NCI-H2227 (cell line): ENCODE measurements around the gene TNFRSF14.
"Not testable (repeated sequence)": the region's sequence is repeated elsewhere in the genome, so short reads cannot be mapped to it uniquely, and the experiment has no call there.

ENCODE experiments used
- DNase-seq: peaks from one replicate; lab custom pipeline; 2025; ENCODE audit not compliant: unreplicated experiment; lab: John Stamatoyannopoulos, UW

The TNFRSF14 gene

DNA sequence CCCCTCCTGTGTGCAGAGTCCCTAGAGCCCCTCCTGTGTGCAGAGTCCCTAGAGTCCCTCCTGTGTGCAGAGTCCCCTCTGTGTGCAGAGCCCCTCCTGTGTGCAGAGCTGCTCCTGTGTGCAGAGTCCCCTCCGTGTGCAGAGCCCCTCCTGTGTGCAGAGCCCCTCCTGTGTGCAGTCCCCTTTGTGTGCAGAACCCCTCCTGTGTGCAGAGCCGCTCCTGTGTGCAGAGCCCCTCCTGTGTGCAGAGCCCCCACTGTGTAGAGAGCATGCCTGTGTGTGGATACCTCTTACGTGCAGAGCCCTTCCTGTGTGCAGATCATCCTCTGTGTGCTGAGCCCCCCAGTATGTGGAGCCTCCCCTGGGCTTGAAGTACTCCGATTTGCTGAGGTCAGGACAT is 17.8 kb upstream of the TNFRSF14 start:
- DNase-seq: no peak

DNA sequence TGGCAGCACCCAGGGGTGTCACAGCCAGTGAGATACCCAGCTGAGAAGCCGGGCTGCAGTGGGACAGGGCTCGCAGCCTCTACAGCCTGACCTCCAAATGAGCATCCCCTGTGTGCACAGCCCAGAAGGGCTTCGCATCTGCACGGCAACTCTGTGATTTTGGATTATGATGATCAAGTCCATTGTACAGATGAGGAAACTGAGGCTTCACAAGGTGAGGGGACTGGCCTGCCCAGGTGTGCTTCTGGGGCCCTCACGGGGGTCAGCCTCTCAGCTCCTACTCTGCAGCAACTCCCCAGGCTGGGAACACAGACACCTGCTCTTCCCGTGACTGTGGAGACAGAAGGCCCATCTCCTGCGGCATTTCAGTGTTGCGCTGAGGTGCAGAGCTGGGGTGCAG is 17.3 kb upstream of the TNFRSF14 start:
- no peak for DNase-seq

DNA sequence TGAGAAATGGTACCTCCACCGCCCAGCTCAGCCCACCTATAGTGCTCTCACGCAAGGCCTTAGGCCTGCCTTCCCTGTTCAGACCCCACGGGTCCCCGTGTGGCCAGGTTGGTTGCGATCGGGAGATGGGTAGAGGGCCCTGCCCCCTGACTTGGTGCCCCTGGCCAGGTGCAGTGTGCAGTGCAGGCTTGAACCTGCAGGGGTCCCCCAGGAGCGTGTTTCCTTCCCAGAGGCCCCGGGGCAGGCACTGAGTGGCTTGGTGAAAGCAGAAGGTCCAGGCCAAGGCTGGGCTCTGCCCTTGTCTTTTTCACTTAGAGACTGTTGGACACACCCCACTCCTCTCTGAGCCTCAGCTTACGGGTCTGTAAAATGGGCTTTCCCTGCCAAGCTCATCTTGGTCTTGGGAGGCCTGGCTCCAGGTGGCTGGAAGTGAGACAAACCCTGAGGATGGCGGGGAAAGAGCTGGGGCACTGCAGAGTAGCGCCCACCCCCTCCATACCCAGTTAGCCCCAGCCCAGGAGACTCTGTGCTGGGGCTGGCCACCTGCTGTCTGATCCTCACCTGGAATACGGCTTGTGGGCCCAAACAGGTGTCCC is 16.8 kb upstream of the TNFRSF14 start:
- DNase-seq: no peak

DNA sequence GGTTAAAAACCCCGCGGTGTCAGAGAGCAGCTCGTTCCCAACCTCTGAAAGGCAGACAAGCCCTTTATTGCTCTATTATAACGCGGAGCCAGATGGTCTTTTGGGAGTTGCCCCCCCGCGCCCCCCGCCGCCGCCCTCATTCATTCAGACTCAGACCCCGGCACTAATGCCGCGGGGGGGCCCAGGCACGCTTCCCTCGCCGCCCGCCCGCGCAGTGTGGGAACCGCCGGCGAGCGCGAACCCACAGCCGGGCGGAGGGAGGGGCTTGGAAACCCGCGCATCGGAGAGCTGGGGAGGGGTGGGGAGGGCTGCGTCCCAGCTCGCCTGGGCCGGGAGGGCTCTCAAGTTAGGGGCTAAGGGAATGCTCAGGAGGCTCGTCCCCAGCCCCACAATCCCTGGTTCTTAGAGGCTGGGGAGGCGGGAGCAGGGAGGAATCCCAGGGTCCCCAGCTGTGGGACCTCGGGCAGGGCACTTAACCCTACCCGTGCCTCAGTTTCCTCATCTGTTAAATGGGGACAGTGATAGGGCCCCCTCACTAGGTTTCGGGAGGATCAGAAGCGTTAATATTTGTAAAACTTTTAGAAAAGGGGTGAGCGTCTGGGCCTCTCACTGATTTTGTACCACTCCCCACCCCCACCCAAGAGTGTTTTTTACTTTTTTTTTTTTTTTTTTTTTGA is 15.2 kb upstream of the TNFRSF14 start:
- peak; percentile 74 for DNase-seq

DNA sequence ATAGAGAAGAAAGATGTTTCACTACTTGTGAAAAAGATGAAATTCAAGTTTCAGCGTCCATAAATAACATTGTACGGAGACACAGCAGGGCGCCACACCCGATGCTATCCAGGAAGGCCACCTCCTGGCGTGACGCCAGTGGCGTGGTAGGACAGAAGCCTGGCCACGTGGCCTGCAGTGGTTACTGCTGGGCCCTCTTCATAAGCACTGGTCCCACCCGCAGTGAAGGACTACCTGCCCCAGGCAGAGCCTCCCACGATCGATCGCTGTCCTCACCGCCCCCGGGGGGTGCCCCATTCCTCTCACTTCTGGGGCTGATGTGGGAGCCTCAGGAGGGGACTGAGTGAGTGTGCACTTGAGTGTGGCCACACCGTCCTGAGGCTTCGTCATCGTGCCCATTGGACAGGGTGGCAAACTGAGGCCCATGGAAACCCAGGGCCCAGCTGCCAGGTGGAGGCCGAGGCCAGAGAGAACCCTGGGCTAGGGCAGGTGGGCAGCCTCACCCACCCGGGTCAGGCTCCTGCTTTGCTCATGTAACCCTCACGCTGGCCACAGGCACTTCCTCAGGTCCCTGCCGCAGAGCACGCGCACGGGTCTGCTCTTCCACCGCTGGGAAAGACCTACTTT is 14.4 kb upstream of the TNFRSF14 start:
- no peak for DNase-seq

DNA sequence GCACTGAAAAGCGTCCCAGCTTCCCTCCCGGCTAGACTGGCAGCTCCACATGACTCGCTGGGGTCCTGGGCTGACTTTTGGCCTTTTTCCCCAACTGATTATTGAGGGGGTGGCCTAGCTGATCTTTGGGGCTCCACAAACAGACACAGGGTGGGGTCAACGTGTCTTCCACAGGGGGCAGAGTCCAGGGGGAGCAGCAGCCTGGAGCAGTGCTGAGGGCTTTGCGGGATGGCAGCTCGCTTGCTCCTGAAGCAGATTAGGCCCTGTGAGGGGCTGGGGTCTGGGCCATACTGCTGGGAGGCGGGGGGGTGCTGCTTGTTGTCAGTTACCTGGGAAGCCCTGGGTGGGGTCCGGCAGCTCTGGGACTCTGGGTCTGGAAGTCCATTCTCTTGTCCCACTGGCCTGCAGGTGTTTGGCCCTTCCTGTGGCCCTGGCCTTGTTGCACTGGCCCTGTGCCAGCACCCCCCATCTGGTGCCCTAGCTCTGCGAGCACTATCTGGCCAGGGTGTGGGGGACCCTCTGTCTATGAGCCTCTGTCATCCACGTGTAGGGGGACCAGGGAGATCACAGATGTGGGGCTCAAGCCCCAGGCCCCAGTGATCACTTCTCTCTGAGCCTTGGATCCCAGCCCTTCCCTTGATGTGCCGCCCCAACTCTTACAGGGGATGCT is 13.8 kb upstream of the TNFRSF14 start:
- no peak for DNase-seq

DNA sequence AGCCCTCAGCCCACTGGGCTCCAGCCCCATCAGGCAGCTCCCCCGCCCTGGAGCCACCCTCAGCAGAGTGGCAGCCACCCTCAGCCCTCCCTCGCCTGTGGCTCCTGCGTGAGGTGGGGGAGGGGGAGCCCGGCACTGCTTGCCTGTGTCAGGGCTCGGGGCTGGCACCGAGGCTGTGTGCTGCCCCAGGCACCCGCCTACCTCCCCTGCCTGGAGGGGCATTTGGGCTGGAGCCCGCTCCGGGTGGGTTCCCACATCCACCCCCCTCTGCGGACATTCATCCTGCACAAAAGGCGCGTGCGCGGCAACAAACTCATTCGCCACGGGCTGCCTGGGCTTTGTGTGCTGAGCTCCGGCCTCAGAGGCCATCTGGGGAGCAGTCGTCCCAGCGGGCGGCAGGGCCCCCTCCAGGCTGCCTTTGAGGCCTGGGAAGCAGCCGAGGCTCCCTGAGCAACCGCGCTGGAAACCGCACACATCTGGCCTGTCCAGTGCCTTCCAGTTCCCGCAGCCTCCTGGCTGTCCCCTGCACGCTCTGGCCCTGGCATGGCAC is 12.6 kb upstream of the TNFRSF14 start:
- DNase-seq: peak; percentile 69

DNA sequence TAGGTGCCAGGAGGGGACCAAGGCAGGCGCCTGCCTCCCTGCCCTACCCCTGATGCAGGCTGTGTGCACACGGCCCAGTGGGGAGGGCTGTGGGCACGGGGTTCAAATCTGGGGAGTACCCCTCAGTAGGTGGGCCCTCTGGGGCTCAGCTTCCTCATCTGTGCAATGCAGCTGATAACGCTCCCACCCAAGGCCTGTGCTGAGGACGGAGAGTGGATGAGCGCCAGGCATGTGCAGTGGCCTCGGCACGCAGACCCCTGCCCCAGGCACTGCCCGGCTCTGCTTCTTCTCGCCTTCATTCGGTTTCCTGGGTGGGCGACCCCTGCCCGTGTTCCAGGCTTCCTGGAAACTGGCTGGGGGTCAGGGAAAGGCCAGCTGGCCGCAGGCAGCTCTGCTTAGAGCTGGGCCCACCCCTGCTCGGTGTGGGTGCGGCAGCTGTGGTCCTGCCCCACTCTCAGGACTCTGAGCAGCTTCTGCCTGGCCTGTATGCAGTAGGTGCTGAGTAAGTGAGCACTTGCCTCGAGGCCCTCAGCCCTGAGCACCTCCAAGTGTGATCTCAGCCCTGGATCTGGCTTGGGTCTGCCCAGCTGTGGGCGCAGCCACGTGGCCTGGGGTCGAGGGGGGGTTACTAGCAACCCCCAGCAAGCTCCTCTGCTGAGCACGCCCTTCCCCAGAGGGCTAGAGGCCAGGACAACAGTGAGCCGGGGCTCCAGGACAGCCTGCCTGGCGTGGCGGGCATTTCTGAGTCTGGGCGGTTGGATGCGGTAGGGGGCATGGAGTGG is 11.9 kb upstream of the TNFRSF14 start:
- DNase-seq: no peak

DNA sequence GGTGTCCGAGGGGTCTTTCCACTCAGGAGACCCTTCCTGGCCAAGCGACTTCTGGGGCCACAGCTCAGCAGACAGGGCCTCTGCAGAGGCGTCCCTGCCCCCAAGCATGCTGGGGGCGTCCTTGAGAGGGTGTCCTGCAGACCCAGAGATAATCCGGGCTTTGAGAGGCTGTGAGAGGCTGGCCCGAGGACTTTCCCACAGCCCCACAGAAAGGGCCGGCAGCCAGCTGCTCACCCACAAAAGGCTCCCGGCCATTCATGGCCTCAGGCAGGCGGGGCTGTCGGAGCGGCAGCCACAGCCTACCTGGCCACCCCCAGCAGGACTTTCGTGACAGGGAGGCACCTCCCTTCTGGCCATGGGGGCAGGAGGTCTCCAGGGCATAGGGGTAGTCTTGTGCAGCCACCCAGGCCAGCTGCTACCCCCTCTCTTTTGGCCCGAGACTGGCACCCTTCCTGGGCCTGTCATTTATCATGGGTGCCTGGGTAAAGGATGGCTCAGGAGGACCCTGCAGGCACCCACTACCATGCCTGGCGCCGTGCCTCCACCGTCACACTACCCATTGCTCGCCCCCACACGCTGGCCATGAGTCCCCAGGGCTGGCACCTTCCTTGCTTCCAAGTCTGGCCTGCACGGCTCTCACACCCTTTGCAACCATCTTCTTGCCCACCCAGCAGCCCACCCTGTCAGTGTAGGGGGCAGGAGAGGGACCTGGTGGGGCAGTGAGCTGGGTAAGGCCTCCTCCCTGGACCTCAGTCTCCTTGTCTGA is 11.1 kb upstream of the TNFRSF14 start:
- no peak for DNase-seq

DNA sequence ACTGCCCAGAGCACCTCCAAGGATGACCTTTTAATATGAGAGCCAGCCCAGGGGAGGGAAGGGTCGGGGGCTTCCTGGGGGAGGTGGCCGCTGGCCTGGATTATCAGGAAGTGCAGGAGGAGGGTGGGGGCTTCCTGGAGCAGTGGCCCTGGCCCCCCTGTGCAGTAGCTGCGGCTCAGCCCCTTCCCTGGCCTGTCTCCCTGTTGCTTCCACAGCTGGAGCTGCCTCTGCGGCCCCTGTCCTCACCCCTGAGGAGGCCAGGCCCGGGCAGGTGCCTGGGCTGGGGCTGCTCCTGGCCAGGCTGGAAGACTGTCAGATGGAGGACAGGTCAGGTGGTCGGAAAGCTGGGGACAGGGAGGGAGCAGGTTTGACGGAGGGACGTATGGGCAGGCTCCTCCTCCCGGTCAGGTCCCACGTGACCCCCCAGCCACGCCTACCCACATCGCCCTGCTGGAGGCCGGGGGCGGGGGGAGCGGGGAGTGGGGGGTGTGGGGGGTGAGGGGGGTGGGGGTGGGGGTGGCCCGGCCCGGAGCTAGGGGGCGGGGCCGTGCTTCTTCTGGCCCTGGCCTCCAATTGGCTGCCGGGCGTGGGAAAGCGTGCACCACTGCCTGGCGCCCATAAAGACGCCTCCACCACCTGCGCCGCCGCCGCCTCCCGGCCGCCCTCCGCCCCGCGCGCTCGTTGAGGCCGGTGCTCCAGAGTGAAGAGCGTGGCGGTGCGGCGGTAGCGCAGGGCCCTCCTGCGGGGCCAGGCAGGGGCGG is 10.2 kb upstream of the TNFRSF14 start:
- peak; percentile 93 for DNase-seq

DNA sequence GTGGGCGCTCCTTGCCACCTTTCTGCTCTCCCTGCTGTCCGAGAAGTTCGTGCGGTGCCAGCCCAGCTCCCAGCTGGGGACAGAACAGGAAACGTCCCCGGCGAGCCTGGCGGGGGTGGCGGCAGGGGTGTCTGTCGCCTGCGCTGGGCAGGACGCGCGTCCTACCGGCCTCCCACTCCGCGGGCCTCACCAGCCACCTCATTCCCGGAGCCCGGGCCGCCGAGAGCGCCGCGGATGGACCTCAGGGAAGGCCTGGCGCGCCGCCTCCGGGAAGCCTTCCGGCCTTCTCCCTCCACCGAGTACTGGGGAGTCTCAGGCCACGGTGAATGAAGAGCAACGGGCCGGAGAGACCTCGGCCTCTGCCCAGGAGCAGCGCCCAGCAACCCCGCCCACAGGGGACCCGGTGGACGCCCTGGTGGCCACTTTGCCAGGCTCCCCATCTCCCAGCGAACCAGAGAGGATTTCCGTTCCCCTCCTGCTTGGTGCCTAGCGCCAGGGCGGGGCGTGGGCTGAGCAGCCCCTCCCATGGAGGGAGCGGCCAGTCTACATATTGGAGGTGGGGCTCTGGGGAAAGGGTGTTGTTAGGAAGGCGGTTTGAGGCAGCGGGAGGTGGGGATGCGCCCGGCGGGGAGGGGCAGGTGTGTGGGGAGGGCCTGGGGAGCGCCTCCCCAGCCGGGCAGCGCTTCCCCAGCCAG is 9.5 kb upstream of the TNFRSF14 start:
- DNase-seq: peak; percentile 92

DNA sequence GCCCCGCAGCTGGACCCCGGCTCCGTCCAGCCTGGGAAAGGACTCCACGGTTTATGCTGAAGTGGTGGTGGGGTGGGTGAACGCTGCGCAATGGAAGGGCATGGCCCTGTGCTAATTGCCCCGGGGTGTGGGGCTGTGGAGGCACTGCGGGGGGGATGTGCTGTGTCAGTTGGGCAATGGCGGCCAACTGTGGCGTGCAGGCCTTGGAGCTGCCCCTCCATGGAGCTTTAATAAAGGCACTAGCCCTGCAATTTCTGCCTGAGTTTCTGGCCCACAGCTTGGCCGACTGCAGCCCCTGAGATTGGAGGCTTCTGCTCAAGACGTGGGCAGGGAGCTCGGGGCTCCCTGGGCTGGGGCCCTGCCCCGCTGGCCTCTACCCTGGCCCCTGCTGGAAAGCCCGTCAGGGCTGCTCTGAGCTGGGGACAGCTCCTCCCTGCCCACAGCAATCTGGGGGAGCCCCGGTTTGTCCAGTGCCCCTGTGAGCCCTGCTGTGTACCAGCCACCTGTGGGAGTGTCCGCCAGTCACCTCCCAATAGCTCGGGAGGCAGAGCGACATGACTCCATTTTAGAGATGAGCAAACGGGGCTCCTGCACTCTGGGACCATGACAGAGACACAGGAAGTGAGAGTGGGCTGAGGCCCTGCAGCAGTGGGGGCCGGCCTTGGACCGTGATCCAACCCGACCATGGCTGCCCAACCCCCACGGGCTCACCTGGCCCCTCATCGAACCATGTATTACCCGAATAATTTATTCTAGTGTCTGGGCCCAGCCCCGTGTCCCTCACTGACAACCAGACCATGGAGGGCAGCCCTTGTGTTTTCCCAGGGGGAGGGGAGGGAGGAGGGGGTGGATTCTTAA is 8.7 kb upstream of the TNFRSF14 start:
- DNase-seq: no peak

DNA sequence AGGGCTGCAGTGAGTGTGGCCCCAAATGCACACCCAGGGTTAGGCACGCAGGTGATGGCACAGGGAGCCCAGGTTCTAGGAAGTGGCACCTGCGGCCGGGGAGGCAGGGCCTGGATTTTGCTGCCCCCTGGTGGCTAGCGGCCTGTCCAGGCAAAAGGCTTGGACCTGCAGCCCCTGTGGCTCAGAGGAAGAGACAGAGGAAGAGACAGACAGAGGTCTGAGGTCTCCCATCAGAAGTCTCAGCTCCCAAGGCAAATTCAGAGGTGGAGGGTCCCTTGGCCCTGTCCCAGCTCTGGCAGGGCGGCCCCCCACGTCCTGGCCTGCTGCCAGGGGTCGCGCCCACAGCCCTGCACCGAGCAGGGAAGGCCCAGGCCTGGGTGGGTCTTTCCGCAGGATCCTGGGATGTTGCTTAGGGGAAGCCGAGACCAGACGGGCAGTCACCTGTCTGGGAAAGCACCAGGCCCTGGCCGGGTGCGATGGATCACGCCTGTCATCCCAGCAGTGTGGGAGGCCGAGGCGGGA is 8.0 kb upstream of the TNFRSF14 start:
- DNase-seq: peak; percentile 84

DNA sequence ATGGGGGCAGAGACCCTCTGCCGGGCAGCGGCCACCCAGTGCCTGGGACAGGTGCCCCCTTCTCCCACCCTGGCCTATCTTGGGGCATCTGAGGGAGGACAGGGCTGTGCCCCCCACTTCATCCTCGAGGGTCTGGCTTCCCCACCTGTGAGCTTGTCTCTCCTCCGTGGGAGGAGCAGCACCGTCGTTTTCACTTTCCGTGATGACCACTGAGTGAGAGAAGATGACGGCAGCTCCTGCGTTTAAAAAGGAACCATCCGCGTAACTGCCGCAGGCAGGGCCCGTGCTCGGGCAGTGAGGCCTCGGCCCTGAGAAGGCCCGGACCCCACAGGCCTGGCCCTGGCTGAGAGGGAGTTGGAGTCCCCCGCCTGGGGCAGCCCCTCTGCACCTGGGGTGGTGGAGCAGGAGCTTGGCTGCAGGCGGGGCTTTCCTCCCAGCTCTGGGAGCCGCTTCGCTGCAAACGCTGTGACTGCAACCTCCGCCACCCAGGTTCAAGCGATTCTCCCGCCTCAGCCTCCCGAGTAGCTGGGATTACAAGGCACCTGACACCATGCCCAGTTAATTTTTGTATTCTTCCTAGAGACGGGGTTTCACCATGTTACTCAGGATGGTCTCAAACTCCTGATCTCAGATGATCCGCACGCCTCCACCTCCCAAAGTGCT is 6.7 kb upstream of the TNFRSF14 start:
- not testable (repeated sequence) for DNase-seq

DNA sequence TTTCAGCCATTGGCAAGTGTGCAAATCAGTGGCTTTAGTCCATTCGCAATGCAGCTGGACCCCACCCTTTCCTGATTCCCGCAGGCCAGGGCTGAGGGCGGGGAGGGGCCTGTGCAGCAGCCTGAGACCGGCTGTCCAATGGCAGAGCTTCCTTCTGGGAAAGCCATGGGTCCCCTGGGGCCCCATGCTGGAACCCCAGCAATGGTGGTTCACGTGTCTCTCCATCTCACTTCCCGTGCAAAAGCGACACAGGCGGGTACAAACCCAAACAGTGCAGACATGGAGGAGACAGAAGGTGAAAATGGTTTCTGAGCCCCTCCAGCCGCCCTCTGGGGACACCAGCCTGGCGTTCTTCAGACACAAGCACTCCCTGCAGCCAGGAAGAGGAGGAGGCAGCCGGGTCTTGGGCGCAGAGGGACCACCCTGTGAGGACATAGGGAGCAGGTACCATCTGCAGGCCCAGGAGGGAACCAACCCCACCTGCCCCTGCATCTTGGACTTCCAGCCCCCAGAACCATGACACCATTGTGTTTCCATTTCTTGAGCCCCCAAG is 5.8 kb upstream of the TNFRSF14 start:
- DNase-seq: not testable (repeated sequence)

DNA sequence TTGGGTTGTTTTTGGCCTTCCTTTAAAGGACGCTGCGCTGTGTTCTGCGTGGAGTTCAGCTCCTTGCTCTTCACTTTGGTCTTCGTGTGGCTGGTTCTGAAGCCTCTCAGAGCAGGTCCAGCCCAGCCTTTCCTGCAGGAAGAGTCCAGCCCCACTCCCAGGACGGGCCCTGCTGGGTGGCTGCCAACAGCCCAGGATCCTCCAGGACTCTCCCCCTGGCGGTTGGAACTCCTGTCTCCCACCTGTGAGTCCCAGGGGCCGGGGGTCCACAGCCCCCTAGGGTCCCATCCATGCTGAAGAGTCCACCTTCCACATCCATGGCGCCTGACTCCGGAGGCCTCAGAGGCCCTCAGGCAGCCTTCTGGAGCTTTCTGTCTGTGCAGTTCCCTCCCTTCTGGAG is 4.6 kb upstream of the TNFRSF14 start:
- DNase-seq: not testable (repeated sequence)

DNA sequence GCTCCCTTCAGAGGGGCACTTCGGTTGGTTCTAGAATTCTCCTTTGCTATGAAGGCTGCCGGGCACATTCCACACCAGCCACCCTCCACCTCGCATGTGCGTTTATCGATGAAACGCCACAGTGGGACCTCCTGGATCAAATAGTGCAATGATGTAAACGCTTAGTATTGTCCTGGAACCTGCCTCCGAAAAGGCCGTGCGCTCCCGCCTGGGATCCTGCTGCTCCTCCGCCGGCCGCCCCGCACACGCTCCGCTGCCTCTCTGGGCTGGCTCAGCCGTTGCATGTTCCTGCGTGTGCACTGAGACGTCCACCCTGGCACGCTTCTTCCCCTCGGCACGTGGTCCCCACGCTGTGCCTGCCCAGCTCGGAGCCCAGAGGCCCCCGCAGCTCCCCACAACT is 4.0 kb upstream of the TNFRSF14 start:
- no peak for DNase-seq
